ENCODE results near the gene RAB25. TPM values are rescaled to one million over a fixed set of nuclear protein-coding genes. Genes with fewer than 3 reads are reported as not detected.
A peak's percentile ranks its signal among the peaks of the same experiment; 100 is the strongest.

The RAB25 gene
- polyA plus RNA-seq, 1 donor (not counting 4 experiments of a cell fraction or from before 2014, with no cell fraction given): 93.4 TPM

GRCh38 chr1:156090840-156091188 lies 29.9 kb downstream of the RAB25 start:
- H3K79me2 ChIP-seq (ENCODE audit: control insufficient read depth, insufficient read depth, low read length): no peaks in the 10 kb centered on the region
- TF ChIP-seq CTCF (optimal IDR thresholded peaks at IDR 0.05 in 1 of 3, IDR thresholded peaks at IDR 0.05 in 1 of 3, conservative IDR thresholded peaks at IDR 0.05 in 1 of 3; ENCODE audit: extremely low read depth in 1 of 3, insufficient read depth in 2 of 3, low read length in 3 of 3) (peak; percentile 78 to 86 (median 81)), EZH2 (IDR thresholded peaks at IDR 0.05; ENCODE audit: low read length) (no peak)
- H3K4me2 ChIP-seq (ENCODE audit: control insufficient read depth, extremely low read depth, insufficient read depth, low read depth, low read length): no peak overlapping the region
- H3K9ac ChIP-seq (ENCODE audit: control insufficient read depth, extremely low read depth, insufficient read depth, low read length): no peak overlapping the region
- no peaks in the 10 kb centered on the region for H3K9me3 ChIP-seq (ENCODE audit: control insufficient read depth, low read depth, low read length)
- H4K20me1 ChIP-seq (ENCODE audit: control insufficient read depth, extremely low read depth, insufficient read depth, low read length): no peaks in the 10 kb centered on the region
- H3K4me1 ChIP-seq (ENCODE audit: control insufficient read depth, extremely low read depth, insufficient read depth, low read length): peaks cover 4% of the 10 kb centered on the region
- H2AFZ ChIP-seq (ENCODE audit: control insufficient read depth, low read length): no peak overlapping the region
- H3K36me3 ChIP-seq (ENCODE audit: control insufficient read depth in 2 of 2, extremely low read depth in 1 of 2, insufficient read depth in 2 of 2, low read length in 2 of 2): no peaks in the 10 kb centered on the region
- FAIRE-seq: peak; percentile 41
- DNase-seq (ENCODE audit: low read depth, low spot score): peak; percentile 58
- no peak overlapping the region for H3K27ac ChIP-seq (ENCODE audit: control insufficient read depth, insufficient read depth, low read length)
- no peaks in the 10 kb centered on the region for H3K9me1 ChIP-seq (ENCODE audit: control insufficient read depth, extremely low read depth, insufficient read depth, low read length)
- dilution Hi-C loops (cut with MboI; ENCODE audit: extremely low pct_ligation_motif_present, low sequenced_read_pairs): no loop called here
- no peaks in the 10 kb centered on the region for H3K27me3 ChIP-seq (ENCODE audit: control insufficient read depth, extremely low read depth, insufficient read depth, low read length)
- no peak overlapping the region for H3K4me3 ChIP-seq (ENCODE audit: control insufficient read depth in 2 of 3, extremely low read depth in 1 of 3, insufficient read depth in 2 of 3, low read depth in 1 of 3, low read length in 3 of 3)

GRCh38 chr1:156091610-156092009 lies 30.6 kb downstream of the RAB25 start:
- DNase-seq (ENCODE audit: low read depth, low spot score) (no peak), FAIRE-seq (no peak)
- dilution Hi-C loops (cut with MboI; ENCODE audit: extremely low pct_ligation_motif_present, low sequenced_read_pairs): no loop called here
- no peaks in the 10 kb centered on the region for H3K27me3 ChIP-seq (ENCODE audit: control insufficient read depth, extremely low read depth, insufficient read depth, low read length)
- H3K4me2 ChIP-seq (ENCODE audit: control insufficient read depth, extremely low read depth, insufficient read depth, low read depth, low read length): no peak overlapping the region
- no peak overlapping the region for H3K4me3 ChIP-seq (ENCODE audit: control insufficient read depth in 2 of 3, extremely low read depth in 1 of 3, insufficient read depth in 2 of 3, low read depth in 1 of 3, low read length in 3 of 3)
- no peaks in the 10 kb centered on the region for H4K20me1 ChIP-seq (ENCODE audit: control insufficient read depth, extremely low read depth, insufficient read depth, low read length)
- peaks cover 12% of the 10 kb centered on the region for H3K4me1 ChIP-seq (ENCODE audit: control insufficient read depth, extremely low read depth, insufficient read depth, low read length)
- no peak overlapping the region for H3K27ac ChIP-seq (ENCODE audit: control insufficient read depth, insufficient read depth, low read length)
- H3K79me2 ChIP-seq (ENCODE audit: control insufficient read depth, insufficient read depth, low read length): no peaks in the 10 kb centered on the region
- no peak overlapping the region for H3K9ac ChIP-seq (ENCODE audit: control insufficient read depth, extremely low read depth, insufficient read depth, low read length)
- H3K36me3 ChIP-seq (ENCODE audit: control insufficient read depth in 2 of 2, extremely low read depth in 1 of 2, insufficient read depth in 2 of 2, low read length in 2 of 2): no peaks in the 10 kb centered on the region
- H3K9me3 ChIP-seq (ENCODE audit: control insufficient read depth, low read depth, low read length): no peaks in the 10 kb centered on the region
- H3K9me1 ChIP-seq (ENCODE audit: control insufficient read depth, extremely low read depth, insufficient read depth, low read length): no peaks in the 10 kb centered on the region
- no peak overlapping the region for H2AFZ ChIP-seq (ENCODE audit: control insufficient read depth, low read length)
- no peak for TF ChIP-seq CTCF (optimal IDR thresholded peaks at IDR 0.05 in 1 of 3, IDR thresholded peaks at IDR 0.05 in 1 of 3, conservative IDR thresholded peaks at IDR 0.05 in 1 of 3; ENCODE audit: extremely low read depth in 1 of 3, insufficient read depth in 2 of 3, low read length in 3 of 3)
- TF ChIP-seq EZH2 (IDR thresholded peaks at IDR 0.05; ENCODE audit: low read length): no peak

Measured in keratinocyte (primary cell).